Lower lobe of right lung (tissue), 2 donors: ENCODE results near the gene HOMER3. TPM values are rescaled to one million over a fixed set of nuclear protein-coding genes. Genes with fewer than 3 reads are reported as not detected.

ENCODE experiments used
- ATAC-seq, 2 donors: fragments of 200-7000 bp; cut with Tn5 transposase; one replicate each; pipeline ENCODE4 v1.9.1; 2020 to 2022; ENCODE audit warnings: mild to moderate bottlenecking in 2 of 2, moderate library complexity in 2 of 2
- DNase-seq: peaks from one replicate; pipeline ENCODE4 v3.0.0-alpha.2; 2020
- H3K27ac ChIP-seq: fragments of 200-600 bp; one replicate; pipeline ENCODE4 v1.8.0; 2022
- H3K27me3 ChIP-seq: fragments of 200-600 bp; one replicate; pipeline ENCODE4 v1.8.0; 2022; ENCODE audit warnings: low read depth
- H3K36me3 ChIP-seq: fragments of 200-600 bp; one replicate; pipeline ENCODE4 v1.8.0; 2022; ENCODE audit warnings: mild to moderate bottlenecking
- H3K4me1 ChIP-seq: fragments of 200-600 bp; one replicate; pipeline ENCODE4 v1.8.0; 2022
- H3K4me3 ChIP-seq: fragments of 200-600 bp; one replicate; pipeline ENCODE4 v1.8.0; 2022; ENCODE audit warnings: mild to moderate bottlenecking
- H3K9me3 ChIP-seq: fragments of 200-600 bp; one replicate; pipeline ENCODE4 v1.8.0; 2022
- intact Hi-C: fragments of 100-400 bp; cut with DNase I; formaldehyde crosslinking; loops from one replicate; pipeline ENCODE4 v1.11.0; 2022
- total RNA-seq: library from RNA; stranded (reverse); fragmentation: NEBNext Ultra II Directional; extraction: Animal tissue kit (Norgen Biotek cat#: 25700); gene quantifications from one replicate; pipeline ENCODE4 v1.2.1, GENCODE V29; 2021
- TF ChIP-seq, protein P1 (sequence below): fragments of 200-600 bp; IDR thresholded peaks from one replicate; pipeline ENCODE4 v1.8.0; 2022; ENCODE audit warnings: antibody characterized with exemption, mild to moderate bottlenecking
- donor health status: DM: no; HTN: yes; CAD: no; lungs with severe emphysema.

The HOMER3 gene
- total RNA-seq, 1 donor from 2014 or later, result 20.5 TPM

GRCh38 chr19:18898607-18899408 lies 42.2 kb downstream of the HOMER3 start:
- ATAC-seq (no peak), DNase-seq (no peak)
- H3K27ac ChIP-seq, result no peak overlapping the region
- no peaks in the 10 kb centered on the region for H3K9me3 ChIP-seq
- peaks cover 16% of the 10 kb centered on the region for H3K4me1 ChIP-seq
- intact Hi-C loops, result no loop called here
- peaks cover 26% of the 10 kb centered on the region for H3K27me3 ChIP-seq
- TF ChIP-seq, protein P1, sequence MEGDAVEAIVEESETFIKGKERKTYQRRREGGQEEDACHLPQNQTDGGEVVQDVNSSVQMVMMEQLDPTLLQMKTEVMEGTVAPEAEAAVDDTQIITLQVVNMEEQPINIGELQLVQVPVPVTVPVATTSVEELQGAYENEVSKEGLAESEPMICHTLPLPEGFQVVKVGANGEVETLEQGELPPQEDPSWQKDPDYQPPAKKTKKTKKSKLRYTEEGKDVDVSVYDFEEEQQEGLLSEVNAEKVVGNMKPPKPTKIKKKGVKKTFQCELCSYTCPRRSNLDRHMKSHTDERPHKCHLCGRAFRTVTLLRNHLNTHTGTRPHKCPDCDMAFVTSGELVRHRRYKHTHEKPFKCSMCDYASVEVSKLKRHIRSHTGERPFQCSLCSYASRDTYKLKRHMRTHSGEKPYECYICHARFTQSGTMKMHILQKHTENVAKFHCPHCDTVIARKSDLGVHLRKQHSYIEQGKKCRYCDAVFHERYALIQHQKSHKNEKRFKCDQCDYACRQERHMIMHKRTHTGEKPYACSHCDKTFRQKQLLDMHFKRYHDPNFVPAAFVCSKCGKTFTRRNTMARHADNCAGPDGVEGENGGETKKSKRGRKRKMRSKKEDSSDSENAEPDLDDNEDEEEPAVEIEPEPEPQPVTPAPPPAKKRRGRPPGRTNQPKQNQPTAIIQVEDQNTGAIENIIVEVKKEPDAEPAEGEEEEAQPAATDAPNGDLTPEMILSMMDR, result no peak
- no peak overlapping the region for H3K4me3 ChIP-seq
- peaks cover 41% of the 10 kb centered on the region for H3K36me3 ChIP-seq

DNA sequence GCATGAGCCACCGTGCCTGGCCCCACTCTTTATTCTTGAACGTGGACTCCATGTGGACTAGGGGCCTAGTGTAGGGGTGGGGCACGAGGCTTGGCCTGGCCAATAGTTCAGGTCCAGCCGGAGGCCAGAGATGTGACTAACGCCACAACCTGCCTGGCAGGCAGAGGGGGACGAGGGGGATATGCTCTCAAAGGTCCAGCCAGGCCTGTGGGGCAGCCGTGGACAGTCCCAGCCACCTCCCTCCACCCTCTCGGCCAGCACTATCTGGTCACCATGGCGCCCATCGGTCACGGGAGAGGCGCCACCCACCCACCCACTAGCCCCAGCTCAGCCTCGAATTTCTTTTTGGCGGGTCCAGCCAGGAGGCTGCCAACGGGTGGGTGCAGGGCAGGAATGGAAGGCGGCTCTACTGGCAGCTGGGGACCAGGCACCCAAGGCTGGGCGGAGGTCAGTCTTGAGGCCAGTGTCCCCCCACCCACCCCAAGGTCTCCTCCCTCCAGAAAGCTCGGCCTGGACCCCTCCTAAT lies 42.9 kb downstream of the HOMER3 start:
- TF ChIP-seq, protein P1, result no peak
- Histone ChIP-seq H3K27me3 (peaks cover 29% of the 10 kb centered on the region), H3K4me3 (no peak overlapping the region), H3K9me3 (no peaks in the 10 kb centered on the region), H3K4me1 (peaks cover 16% of the 10 kb centered on the region), H3K36me3 (peaks cover 34% of the 10 kb centered on the region), H3K27ac (no peak overlapping the region)
- intact Hi-C loops, result no loop called here
- ATAC-seq (no peak), DNase-seq (no peak)

- H3K27ac ChIP-seq, result no peak overlapping the region
- DNase-seq, result no peak
- no peaks in the 10 kb centered on the region for H3K9me3 ChIP-seq
- intact Hi-C loops, result no loop called here
- TF ChIP-seq, protein P1, result no peak
- peaks cover 31% of the 10 kb centered on the region for H3K27me3 ChIP-seq
- no peak for ATAC-seq
- H3K36me3 ChIP-seq, result peaks cover 30% of the 10 kb centered on the region
- H3K4me3 ChIP-seq, result no peak overlapping the region
- peaks cover 16% of the 10 kb centered on the region for H3K4me1 ChIP-seq
Measured at GRCh38 chr19:18897094-18898029, 43.7 kb downstream of the HOMER3 start.

DNA sequence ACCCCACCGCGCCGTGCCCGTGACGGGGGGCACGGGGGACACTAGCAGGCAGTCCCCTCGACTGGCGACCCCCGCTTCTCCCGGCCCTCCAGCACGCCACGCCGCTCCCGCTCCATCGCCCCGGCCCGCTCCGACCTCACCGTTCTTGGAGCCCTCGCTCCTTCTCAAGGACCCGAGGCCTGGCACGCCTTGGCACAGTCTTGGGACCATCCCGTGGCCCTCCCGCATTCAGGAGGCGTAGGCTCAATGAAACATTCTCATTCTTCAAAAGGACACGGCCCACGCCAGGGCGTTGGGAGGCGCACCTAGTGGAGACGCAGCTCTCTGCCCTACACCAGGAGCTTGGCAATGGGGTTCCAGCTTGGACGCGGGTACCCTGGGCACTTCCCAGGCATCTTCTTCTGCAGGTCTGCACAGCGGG lies 44.6 kb downstream of the HOMER3 start:
- ATAC-seq (no peak), DNase-seq (no peak)
- Histone ChIP-seq H3K27me3 (peaks cover 31% of the 10 kb centered on the region), H3K36me3 (peaks cover 25% of the 10 kb centered on the region), H3K27ac (no peak overlapping the region), H3K4me1 (peaks cover 16% of the 10 kb centered on the region), H3K4me3 (no peak overlapping the region), H3K9me3 (no peaks in the 10 kb centered on the region)
- TF ChIP-seq, protein P1, result no peak
- intact Hi-C loops, result no loop called here

- ATAC-seq (no peak), DNase-seq (no peak)
- peaks cover 16% of the 10 kb centered on the region for H3K4me1 ChIP-seq
- no peaks in the 10 kb centered on the region for H3K9me3 ChIP-seq
- TF ChIP-seq, protein P1, result no peak
- intact Hi-C loops, result no loop called here
- H3K36me3 ChIP-seq, result peaks cover 20% of the 10 kb centered on the region
- peak within 1 kb of the TSS; percentile 37 for H3K4me3 ChIP-seq
- H3K27me3 ChIP-seq, result peaks cover 31% of the 10 kb centered on the region
- no peak within 1 kb of the TSS for H3K27ac ChIP-seq
Measured at GRCh38 chr19:18895824-18896341, 45.1 kb downstream of the HOMER3 start, which contains the start of gene CERS1. Gene CERS1 (minus strand): TSS chr19:18896158. CDS start chr19:18896072, 86 bp downstream.
